Stimulated activated CD4-positive, alpha-beta T cell treated with anti-CD3 and anti-CD28 coated beads, Interleukin-1b, Interleukin-23, amount 100 ng/mL, for 1 hour (primary cell): Measurements from ENCODE around the gene POU3F1.

ENCODE experiments used
- DNase-seq, 2 donors: peaks; one replicate each; pipeline ENCODE4 v3.0.0-alpha.2; 2020; ENCODE audit warnings: low read depth in 2 of 2

Gene POU3F1

GRCh38 chr1:38046333-38046883 is at the start of gene POU3F1:
Gene POU3F1 (minus strand): TSS chr1:38046793. CDS start chr1:38046743, 50 bp downstream.
- DNase-seq: no peak

GRCh38 chr1:38095454-38095931 is 48.9 kb upstream of the POU3F1 start:
- DNase-seq: no peak

DNA sequence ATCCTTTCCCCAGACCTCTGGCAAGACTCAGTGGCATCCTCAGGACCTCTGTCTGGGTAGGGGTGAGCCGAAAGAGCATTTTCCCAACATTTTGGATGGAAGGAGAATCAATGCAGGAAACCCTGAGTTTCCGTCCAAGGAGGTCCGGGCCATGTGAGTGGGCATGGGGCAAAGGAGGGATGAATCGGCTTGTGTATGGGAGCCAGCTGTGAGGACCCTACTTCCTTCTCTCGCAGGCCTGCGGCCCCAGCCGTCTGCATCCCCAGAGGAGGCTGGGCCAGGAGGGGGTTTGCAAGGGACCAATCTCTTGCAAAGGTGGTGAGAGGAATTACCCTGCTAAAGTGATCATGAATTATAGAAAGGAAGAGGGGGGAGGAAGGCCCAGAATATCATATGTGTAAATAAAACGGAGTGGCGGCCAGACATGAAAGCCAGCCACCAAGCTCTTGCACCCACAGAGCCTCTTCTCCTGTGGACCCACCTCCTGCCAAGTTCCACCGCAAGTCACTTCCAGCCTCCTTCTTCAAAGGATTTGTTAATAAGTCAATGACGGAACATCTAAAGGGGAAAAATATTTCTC is 48.2 kb upstream of the POU3F1 start:
- DNase-seq: no peak

DNA sequence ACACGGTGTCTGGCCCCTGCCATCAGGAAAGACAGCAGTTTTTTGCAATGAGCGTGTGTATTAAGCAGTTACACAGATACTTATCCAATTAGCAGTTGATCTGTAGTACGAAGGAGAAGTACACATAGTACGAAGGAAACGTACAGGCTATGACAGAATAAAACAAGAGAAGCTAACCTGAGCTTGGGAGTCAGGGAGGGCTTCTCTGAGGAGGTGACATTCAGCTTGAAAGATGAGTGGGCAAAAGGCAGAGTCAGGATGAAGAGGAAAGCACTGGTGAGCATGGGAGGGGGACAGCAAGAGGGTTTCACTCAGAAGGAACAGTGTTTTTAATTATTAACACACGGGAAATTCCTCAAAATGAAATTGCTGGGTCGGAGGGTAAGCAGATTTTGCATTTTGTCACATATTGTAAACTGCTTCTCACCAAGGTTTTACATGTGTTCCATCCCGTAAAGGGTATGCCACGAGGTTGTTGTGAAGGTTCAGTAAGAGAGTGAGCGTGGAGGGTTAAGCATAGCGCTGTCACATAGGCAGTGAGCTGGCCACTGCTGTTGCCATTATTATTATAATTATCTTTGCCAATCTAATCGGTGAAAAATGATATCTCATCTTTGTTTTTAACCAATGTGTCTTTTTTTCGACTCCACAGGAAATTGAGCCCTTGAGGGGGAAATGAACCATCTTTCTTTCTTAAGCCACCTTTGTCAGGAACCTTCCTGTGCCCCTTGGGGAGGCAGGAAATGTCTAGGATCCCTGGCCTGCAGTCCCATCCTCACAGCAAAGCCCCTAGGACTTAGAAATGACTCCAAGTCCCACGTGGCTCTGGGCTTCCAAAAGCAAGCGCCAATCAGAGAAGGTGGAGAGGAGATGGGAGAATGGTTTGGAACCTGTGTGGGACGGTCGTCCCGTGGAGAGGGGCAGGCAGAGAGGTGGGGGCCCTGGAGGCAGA is 47.3 kb upstream of the POU3F1 start:
- DNase-seq: no peak

DNA sequence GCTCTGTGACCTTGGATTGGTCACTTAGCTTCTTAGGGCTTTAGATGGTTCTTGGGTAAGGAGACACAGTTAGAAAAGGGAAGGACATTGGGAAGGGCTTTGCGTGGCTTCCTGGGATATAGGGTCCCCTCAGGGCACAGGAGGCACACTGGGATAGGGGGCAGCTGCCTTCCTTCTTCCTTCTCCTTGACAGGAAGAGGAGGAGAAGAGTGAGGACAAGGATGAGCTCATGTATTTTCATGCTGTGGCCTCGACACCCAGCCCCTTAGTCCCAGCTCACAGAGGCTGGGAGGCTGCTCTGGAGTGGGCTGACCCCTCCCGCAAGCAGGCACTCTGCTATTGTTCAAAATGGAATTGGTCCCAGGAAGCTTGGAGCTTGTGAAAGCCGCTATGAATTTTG is 45.7 kb upstream of the POU3F1 start:
- no peak for DNase-seq

DNA sequence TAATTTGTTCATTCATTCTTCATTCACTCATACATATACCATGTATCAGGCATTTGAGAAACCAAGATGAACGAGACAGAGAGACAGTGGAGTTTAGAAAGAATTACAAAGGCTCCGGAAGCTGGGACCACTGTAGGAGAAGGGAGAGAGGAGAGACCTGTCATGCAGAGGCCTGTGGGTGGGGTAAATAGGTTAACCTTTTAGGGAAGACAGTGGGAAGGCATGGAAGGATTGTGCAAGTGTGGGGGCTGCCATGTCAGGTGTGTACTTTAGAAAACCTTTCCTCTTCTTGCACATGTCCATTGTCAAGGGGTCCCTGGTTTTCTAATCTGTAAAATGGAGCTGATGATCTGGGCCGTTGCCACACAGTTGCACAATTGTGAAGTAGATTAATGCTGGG is 44.2 kb upstream of the POU3F1 start:
- DNase-seq: no peak

- no peak for DNase-seq
Observed at GRCh38 chr1:38089712-38090360, 43.2 kb upstream of the POU3F1 start.

DNA sequence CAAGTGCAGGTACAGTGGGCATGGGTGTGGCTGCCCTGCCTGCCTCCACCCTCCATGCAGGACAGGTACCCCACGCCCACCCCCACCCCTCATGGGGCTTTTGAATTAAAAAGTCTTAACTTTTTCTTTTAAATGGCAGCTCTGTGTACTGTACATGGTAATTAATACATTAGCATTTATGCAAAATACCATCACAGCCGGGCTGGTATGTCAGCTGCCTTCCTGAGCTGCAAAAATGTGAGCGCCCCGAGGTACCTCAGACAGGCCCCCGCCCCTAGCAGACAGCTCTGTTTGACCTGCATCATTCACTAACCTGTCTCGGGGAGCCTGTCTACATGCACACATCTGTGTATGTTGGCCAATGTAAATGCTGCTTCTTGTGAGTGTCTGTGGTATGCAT is 42.2 kb upstream of the POU3F1 start:
- DNase-seq: no peak

GRCh38 chr1:38088366-38088765 is 41.8 kb upstream of the POU3F1 start:
- DNase-seq: no peak

GRCh38 chr1:38087676-38088075 is 41.1 kb upstream of the POU3F1 start:
- no peak for DNase-seq

DNA sequence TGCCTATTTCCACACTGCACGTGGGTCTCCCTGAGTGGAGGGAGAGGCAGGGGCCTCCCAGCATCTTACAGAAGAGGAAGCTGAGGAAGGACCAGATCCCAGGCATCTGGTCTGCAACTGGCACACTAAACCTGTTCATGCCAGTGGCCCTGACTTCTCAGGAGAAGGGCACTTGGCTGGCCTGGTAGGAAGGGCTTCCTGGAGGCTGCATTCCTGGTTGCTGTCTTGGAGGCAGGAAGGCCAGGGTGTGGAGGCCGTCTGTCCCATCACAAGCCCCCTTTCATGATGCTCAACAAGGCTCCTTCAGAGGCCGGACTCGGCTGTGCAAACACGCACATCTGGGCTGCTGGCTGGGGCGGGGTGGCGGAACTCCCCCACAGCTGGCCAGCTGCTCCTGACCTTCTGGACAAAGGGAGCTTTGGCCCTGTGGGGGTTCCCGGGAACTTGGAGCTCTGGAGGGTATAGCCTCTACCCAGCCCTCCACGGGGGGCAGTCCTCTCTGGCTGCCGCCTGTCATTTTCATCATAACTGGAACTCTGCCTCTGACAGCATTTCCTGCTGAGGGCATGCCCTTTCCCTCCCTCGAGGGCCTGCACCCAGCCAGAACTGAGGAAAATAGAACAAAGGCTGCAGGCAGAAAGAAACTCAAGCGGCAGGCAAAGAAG is 39.2 kb upstream of the POU3F1 start:
- no peak for DNase-seq

DNA sequence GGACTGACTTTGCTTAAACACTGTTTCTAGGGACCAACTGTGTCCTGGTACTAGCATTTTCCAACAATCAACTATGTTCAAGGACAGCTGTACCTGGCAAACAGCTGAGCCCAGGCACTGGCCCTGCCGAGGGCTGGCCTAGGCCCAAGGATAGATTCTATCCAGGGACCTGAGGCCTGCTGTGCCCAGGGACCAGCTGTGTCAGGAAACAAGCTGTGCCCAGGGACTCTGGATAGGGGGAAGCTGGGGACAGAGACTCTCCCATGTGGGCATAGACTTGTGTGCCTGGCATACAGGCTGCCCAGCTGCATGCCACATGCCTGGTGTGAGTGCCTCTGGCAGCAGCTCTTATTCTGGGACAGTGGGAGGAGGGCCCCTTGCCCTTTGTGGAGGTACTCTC is 38.1 kb upstream of the POU3F1 start:
- no peak for DNase-seq

GRCh38 chr1:38084113-38084512 is 37.5 kb upstream of the POU3F1 start:
- no peak for DNase-seq

GRCh38 chr1:38083541-38083940 is 36.9 kb upstream of the POU3F1 start:
- no peak for DNase-seq

- no peak for DNase-seq
Observed at GRCh38 chr1:38082769-38083263, 36.2 kb upstream of the POU3F1 start.

GRCh38 chr1:38079019-38079418 is 32.4 kb upstream of the POU3F1 start:
- DNase-seq: no peak

GRCh38 chr1:38077523-38078147 is 31.0 kb upstream of the POU3F1 start:
- DNase-seq: no peak

GRCh38 chr1:38076455-38076854 is 29.9 kb upstream of the POU3F1 start:
- DNase-seq: no peak

GRCh38 chr1:38076038-38076437 is 29.4 kb upstream of the POU3F1 start:
- no peak for DNase-seq

GRCh38 chr1:38075191-38075590 is 28.6 kb upstream of the POU3F1 start:
- no peak for DNase-seq

- no peak for DNase-seq
Observed at GRCh38 chr1:38074302-38074677, 27.7 kb upstream of the POU3F1 start.
